PC-9 (cell line): ENCODE results near the gene RAD23A.

ENCODE experiments used
- EZH2 ChIP-seq: fragments of 200-600 bp; sonication (generic); IDR thresholded peaks from 2 replicates; pipeline ENCODE4 v1.8.0; 2017; ENCODE audit warnings: antibody characterized with exemption, low read depth
- TF ChIP-seq, protein P1 (sequence below): fragments of 200-600 bp; sonication (generic); conservative IDR thresholded peaks from 2 replicates; pipeline ENCODE4 v1.6.1; 2017; ENCODE audit warnings: mixed run types, antibody characterized with exemption, mild to moderate bottlenecking, moderate library complexity

DNA sequence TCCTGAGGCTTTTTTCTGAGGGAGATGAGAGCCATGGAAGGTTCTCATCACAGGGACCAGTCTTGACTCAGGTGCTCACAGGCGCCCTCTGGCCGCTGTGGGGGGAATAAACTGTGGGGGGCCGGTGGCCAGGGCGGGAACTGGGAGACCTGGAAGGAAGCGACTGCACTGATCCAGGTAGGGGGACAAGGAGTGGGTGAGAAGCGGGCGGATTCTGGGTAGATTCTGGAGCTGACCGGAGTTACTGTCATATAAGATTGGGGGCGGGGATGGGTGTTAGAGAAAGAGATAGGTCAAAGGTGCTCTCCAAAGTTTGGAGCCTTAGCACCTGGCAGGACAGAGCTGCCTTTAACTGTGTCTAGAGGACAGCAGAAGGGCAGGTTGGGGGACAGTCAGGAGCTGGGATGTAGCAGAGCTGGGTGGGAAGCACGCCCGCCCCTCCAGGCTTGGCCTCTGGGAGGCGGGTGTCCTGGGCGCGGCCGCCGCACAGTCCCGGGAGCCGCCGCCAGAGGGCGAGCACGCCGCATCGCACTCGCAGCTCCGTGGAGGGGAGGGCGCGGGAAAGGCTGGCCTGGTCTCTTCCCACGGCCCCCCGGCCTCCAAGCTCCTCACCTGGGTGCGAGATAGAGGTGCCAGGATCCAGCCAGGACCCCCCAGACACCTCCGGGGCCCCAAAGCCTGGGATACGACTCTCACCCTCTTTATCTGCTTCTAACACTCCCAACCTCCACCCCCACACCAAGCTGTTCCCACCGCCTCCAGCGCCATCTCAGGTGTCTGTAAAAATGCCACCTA lies 19.6 kb downstream of the RAD23A start:
- TF ChIP-seq, protein P1, sequence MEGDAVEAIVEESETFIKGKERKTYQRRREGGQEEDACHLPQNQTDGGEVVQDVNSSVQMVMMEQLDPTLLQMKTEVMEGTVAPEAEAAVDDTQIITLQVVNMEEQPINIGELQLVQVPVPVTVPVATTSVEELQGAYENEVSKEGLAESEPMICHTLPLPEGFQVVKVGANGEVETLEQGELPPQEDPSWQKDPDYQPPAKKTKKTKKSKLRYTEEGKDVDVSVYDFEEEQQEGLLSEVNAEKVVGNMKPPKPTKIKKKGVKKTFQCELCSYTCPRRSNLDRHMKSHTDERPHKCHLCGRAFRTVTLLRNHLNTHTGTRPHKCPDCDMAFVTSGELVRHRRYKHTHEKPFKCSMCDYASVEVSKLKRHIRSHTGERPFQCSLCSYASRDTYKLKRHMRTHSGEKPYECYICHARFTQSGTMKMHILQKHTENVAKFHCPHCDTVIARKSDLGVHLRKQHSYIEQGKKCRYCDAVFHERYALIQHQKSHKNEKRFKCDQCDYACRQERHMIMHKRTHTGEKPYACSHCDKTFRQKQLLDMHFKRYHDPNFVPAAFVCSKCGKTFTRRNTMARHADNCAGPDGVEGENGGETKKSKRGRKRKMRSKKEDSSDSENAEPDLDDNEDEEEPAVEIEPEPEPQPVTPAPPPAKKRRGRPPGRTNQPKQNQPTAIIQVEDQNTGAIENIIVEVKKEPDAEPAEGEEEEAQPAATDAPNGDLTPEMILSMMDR, result peak; percentile 96
- no peak for TF ChIP-seq EZH2
